HepG2 (cell line): ENCODE data around the gene TOLLIP. TPM values are rescaled to one million over a fixed set of nuclear protein-coding genes. Genes with fewer than 3 reads are reported as not detected.

ENCODE experiments used
- ATAC-seq: fragments of 200-7000 bp; cut with Tn5 transposase; 3 replicates; pipeline ENCODE4 v1.9.1; 2020; ENCODE audit warnings: mild to moderate bottlenecking, moderate library complexity
- BruUV-seq: library from RNA; stranded (reverse); fragments of 400-500 nt; replicated peaks from 2 replicates; lab custom pipeline; 2021; lab: Mats Ljungman, UMichigan
- CTCF ChIA-PET: fragments of 300-600 bp; formaldehyde crosslinking; extraction: SDS; loops from one replicate; lab custom pipeline; 2021; ENCODE audit warnings: low total read pairs, inconsistent platforms, low intra/inter-chr PET ratio; lab: Yijun Ruan, JAX
- POLR2A ChIA-PET: fragments of 350-600 bp; sonication (Branson Sonifier 250); formaldehyde crosslinking; loops from one replicate; lab custom pipeline; 2020; ENCODE audit warnings: antibody characterized with exemption, inconsistent platforms; lab: Yijun Ruan, JAX
- DNase-seq: peaks from one replicate; pipeline ENCODE4 v3.0.0-alpha.2; 2015; ENCODE audit warnings: low spot score
- FAIRE-seq: peaks from 3 replicates; lab custom pipeline; 2011; peaks lifted over from hg19 to GRCh38; lab: Jason Lieb, UNC
- H2AFZ ChIP-seq: one replicate; pipeline ENCODE4 v1.6.1; 2011; ENCODE audit warnings: low read length, inconsistent platforms
- H3K27ac ChIP-seq: fragments of 300-600 bp; 3 replicates; pipeline ENCODE4 v1.8.0; 2011; ENCODE audit warnings: mixed run types, mild to moderate bottlenecking, mixed read lengths, low read length, inconsistent platforms; ENCODE audit not compliant: insufficient read depth; ENCODE audit errors: extremely low read length
- H3K27me3 ChIP-seq, 2 experiments: fragments of 200-600 bp in 1 of 2; 2 replicates in 1 of 2; 3 replicates in 1 of 2; pipeline versions ENCODE4 v1.6.0 to v1.8.0; 2011; ENCODE audit warnings: low read length in 2 of 2, mild to moderate bottlenecking in 2 of 2, moderate library complexity in 2 of 2, inconsistent platforms in 1 of 2; ENCODE audit not compliant: insufficient read depth in 2 of 2, control insufficient read depth in 1 of 2
- H3K36me3 ChIP-seq, 2 experiments: fragments of 200-600 bp in 1 of 2; replicated peaks in 1 of 2; 2 replicates in 1 of 2; 3 replicates in 1 of 2; pipeline versions ENCODE4 v1.5.1 to v1.8.0; 2011; ENCODE audit warnings: low read length in 2 of 2, inconsistent platforms in 1 of 2; ENCODE audit not compliant: insufficient read depth in 2 of 2, control insufficient read depth in 1 of 2
- H3K4me1 ChIP-seq: 2 replicates; pipeline ENCODE4 v1.5.1; 2012; ENCODE audit warnings: low read length, inconsistent platforms; ENCODE audit not compliant: insufficient read depth
- H3K4me2 ChIP-seq: 2 replicates; pipeline ENCODE4 v1.6.0; 2011; ENCODE audit warnings: low read depth, low read length, inconsistent platforms
- H3K4me3 ChIP-seq, 3 experiments: fragments of 200-600 bp in 1 of 3; sonication (generic), shearing (Covaris generic) in 1 of 3; replicated peaks in 1 of 3; 2 replicates each; pipeline ENCODE4 v1.5.1; 2011 to 2016; ENCODE audit warnings: low read length in 3 of 3, inconsistent platforms in 2 of 3, low read depth in 2 of 3, mild to moderate bottlenecking in 2 of 3, control low read depth in 1 of 3, mixed read lengths in 1 of 3; ENCODE audit not compliant: insufficient read depth in 1 of 3
- H3K79me2 ChIP-seq: one replicate; pipeline ENCODE4 v1.6.1; 2011; ENCODE audit warnings: low read length, inconsistent platforms; ENCODE audit not compliant: insufficient read depth
- H3K9ac ChIP-seq: 2 replicates; pipeline ENCODE4 v1.6.0; 2011; ENCODE audit warnings: mild to moderate bottlenecking, low read depth, low read length, inconsistent platforms; ENCODE audit not compliant: insufficient read depth
- H3K9me3 ChIP-seq: 2 replicates; pipeline ENCODE4 v1.5.1; 2012; ENCODE audit warnings: mild to moderate bottlenecking, low read length
- H4K20me1 ChIP-seq: 2 replicates; pipeline ENCODE4 v1.6.0; 2011; ENCODE audit warnings: inconsistent platforms, mild to moderate bottlenecking, low read length, moderate library complexity; ENCODE audit not compliant: insufficient read depth
- FOXC1 ChIP-seq: sonication (generic); formaldehyde crosslinking; IDR thresholded peaks from 2 replicates; pipeline ENCODE4 v1.8.0; 2022; ENCODE audit warnings: mild to moderate bottlenecking, missing genetic modification reagents, borderline replicate concordance
- GATAD1 ChIP-seq: IDR thresholded peaks from 2 replicates; pipeline ENCODE4 v1.6.1; 2016; ENCODE audit warnings: missing genetic modification reagents, missing compliant biosample characterization
- HDAC6 ChIP-seq: fragments of 200-600 bp; sonication (generic); IDR thresholded peaks from 2 replicates; pipeline ENCODE4 v1.7.0; 2017; ENCODE audit warnings: mild to moderate bottlenecking, antibody characterized with exemption, low read length, low read depth
- HNF4A ChIP-seq: sonication (generic); formaldehyde crosslinking; IDR thresholded peaks from 2 replicates; pipeline ENCODE4 v1.4.0; 2020; ENCODE audit warnings: missing genetic modification reagents
- MIER3 ChIP-seq: IDR thresholded peaks from 2 replicates; pipeline ENCODE4 v1.6.1; 2016; ENCODE audit warnings: missing compliant biosample characterization, borderline replicate concordance
- NCOA5 ChIP-seq: sonication (generic); formaldehyde crosslinking; IDR thresholded peaks from 2 replicates; pipeline ENCODE4 v1.4.0; 2020; ENCODE audit warnings: missing genetic modification reagents
- PHF20 ChIP-seq: sonication (generic); formaldehyde crosslinking; IDR thresholded peaks from 2 replicates; pipeline ENCODE4 v1.5.0; 2020; ENCODE audit warnings: mild to moderate bottlenecking, missing genetic modification reagents
- XBP1 ChIP-seq: sonication (generic); formaldehyde crosslinking; IDR thresholded peaks from 2 replicates; pipeline ENCODE4 v1.5.0; 2020; ENCODE audit warnings: missing genetic modification reagents
- ZBTB1 ChIP-seq: sonication (generic); formaldehyde crosslinking; IDR thresholded peaks from 2 replicates; pipeline ENCODE4 v1.4.0; 2020; ENCODE audit warnings: missing genetic modification reagents, borderline replicate concordance
- ZNF251 ChIP-seq: sonication (generic); formaldehyde crosslinking; IDR thresholded peaks from 2 replicates; pipeline ENCODE4 v1.9.0; 2021; ENCODE audit warnings: mild to moderate bottlenecking, missing genetic modification reagents
- ZNF33B ChIP-seq: sonication (generic); formaldehyde crosslinking; IDR thresholded peaks from 2 replicates; pipeline ENCODE4 v1.5.1; 2020; ENCODE audit warnings: mild to moderate bottlenecking, missing genetic modification reagents
- ZNF780A ChIP-seq: sonication (generic); formaldehyde crosslinking; IDR thresholded peaks from 2 replicates; pipeline ENCODE4 v1.8.0; 2022; ENCODE audit warnings: mild to moderate bottlenecking, missing genetic modification reagents, moderate library complexity
- ZNF790 ChIP-seq: sonication (generic); formaldehyde crosslinking; IDR thresholded peaks from 2 replicates; pipeline ENCODE4 v1.8.0; 2022; ENCODE audit warnings: missing genetic modification reagents, mild to moderate bottlenecking, borderline replicate concordance
- ZNF839 ChIP-seq: sonication (generic); formaldehyde crosslinking; IDR thresholded peaks from 2 replicates; pipeline ENCODE4 v1.4.0; 2020; ENCODE audit warnings: missing genetic modification reagents, mild to moderate bottlenecking, borderline replicate concordance
- WGBS: methylation state at CpG from one replicate; pipeline ENCODE4 v1.1.6; 2017; ENCODE audit warnings: low lambda C conversion rate; 5-methylcytosine and 5-hydroxymethylcytosine counted together
- in situ Hi-C: cut with HindIII; loops from 2 replicates; pipeline ENCODE4 v1.10.0; 2017; ENCODE audit warnings: low pct_unique_long_range_greater_than_20kb; ENCODE audit not compliant: extremely low pct_ligation_motif_present
- intact Hi-C: fragments of 100-400 bp; cut with micrococcal nuclease; formaldehyde crosslinking; loops from one replicate; pipeline ENCODE4 v1.10.0; 2022; ENCODE audit not compliant: unreplicated experiment
- polyA plus RNA-seq, 8 experiments: library from polyadenylated mRNA; depleted of rRNA in 3 of 8; stranded (reverse) in 7 of 8; unstranded in 1 of 8; fragments of >200 nt; fragmentation: Illumina TruSeq in 4 of 8; extraction: Trizol in 4 of 8; gene quantifications; 2 replicates each; pipeline versions ENCODE4 v1.2.1 to v1.2.3, GENCODE V29; 2011 to 2016; ENCODE audit warnings: low read depth in 4 of 8, missing spikeins in 1 of 8, mixed read lengths in 1 of 8; ENCODE audit not compliant: insufficient read depth in 1 of 8
- total RNA-seq, 5 experiments: library from RNA; depleted of rRNA; stranded (reverse); fragments of >200 nt; fragmentation: Illumina TruSeq; extraction: Trizol; gene quantifications; 2 replicates each; pipeline ENCODE4 v1.2.3, GENCODE V29; 2016; ENCODE audit warnings: low read depth in 1 of 5
- TF ChIP-seq, protein P1 (sequence below): sonication (generic); formaldehyde crosslinking; conservative IDR thresholded peaks from 2 replicates; pipeline ENCODE4 v1.8.1; 2023; ENCODE audit warnings: missing genetic modification reagents
- TF ChIP-seq, protein P2 (sequence below): sonication (generic); formaldehyde crosslinking; IDR thresholded peaks from 2 replicates; pipeline ENCODE4 v1.9.0; 2021; ENCODE audit warnings: missing genetic modification reagents, borderline replicate concordance

Gene TOLLIP
- total and polyA plus RNA-seq, 2 of the 13 experiments (the other 11 are each of a cell fraction or from before 2014, with no cell fraction given), result 25.9 to 47.5 TPM

- Histone ChIP-seq H2AFZ (no peak overlapping the region), H3K9ac (no peak overlapping the region), H3K27me3 (peaks cover under 1 to 3% of the 10 kb centered on the region in 2 experiments; a peak in 3 of 5 replicates), H3K27ac (no peak overlapping the region), H3K79me2 (no peaks in the 10 kb centered on the region), H3K36me3 (no peaks in the 10 kb centered on the region), H3K4me2 (no peak overlapping the region), H3K4me1 (no peaks in the 10 kb centered on the region), H3K4me3 (no peak overlapping the region), H4K20me1 (no peaks in the 10 kb centered on the region), H3K9me3 (no peaks in the 10 kb centered on the region)
- TF ChIP-seq ZNF790 (CRISPR knock-in tag) (no peak), PHF20 (CRISPR knock-in tag) (no peak), ZNF780A (CRISPR knock-in tag) (no peak), ZBTB1 (CRISPR knock-in tag) (no peak), ZNF839 (CRISPR knock-in tag) (no peak), ZNF33B (CRISPR knock-in tag) (no peak), HNF4A (CRISPR knock-in tag) (no peak), HDAC6 (no peak), XBP1 (CRISPR knock-in tag) (no peak), ZNF251 (CRISPR knock-in tag) (no peak), FOXC1 (CRISPR knock-in tag) (no peak), NCOA5 (CRISPR knock-in tag) (no peak), GATAD1 (CRISPR knock-in tag) (no peak), MIER3 (CRISPR knock-in tag) (no peak)
- TF ChIP-seq, protein P1, sequence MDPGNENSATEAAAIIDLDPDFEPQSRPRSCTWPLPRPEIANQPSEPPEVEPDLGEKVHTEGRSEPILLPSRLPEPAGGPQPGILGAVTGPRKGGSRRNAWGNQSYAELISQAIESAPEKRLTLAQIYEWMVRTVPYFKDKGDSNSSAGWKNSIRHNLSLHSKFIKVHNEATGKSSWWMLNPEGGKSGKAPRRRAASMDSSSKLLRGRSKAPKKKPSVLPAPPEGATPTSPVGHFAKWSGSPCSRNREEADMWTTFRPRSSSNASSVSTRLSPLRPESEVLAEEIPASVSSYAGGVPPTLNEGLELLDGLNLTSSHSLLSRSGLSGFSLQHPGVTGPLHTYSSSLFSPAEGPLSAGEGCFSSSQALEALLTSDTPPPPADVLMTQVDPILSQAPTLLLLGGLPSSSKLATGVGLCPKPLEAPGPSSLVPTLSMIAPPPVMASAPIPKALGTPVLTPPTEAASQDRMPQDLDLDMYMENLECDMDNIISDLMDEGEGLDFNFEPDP (CRISPR knock-in tag), result no peak
- TF ChIP-seq, protein P2, sequence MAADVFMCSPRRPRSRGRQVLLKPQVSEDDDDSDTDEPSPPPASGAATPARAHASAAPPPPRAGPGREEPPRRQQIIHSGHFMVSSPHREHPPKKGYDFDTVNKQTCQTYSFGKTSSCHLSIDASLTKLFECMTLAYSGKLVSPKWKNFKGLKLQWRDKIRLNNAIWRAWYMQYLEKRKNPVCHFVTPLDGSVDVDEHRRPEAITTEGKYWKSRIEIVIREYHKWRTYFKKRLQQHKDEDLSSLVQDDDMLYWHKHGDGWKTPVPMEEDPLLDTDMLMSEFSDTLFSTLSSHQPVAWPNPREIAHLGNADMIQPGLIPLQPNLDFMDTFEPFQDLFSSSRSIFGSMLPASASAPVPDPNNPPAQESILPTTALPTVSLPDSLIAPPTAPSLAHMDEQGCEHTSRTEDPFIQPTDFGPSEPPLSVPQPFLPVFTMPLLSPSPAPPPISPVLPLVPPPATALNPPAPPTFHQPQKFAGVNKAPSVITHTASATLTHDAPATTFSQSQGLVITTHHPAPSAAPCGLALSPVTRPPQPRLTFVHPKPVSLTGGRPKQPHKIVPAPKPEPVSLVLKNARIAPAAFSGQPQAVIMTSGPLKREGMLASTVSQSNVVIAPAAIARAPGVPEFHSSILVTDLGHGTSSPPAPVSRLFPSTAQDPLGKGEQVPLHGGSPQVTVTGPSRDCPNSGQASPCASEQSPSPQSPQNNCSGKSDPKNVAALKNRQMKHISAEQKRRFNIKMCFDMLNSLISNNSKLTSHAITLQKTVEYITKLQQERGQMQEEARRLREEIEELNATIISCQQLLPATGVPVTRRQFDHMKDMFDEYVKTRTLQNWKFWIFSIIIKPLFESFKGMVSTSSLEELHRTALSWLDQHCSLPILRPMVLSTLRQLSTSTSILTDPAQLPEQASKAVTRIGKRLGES (CRISPR knock-in tag), result no peak
- no peak for ATAC-seq
- ChIA-PET POLR2A (no interaction called here), CTCF (no interaction called here)
- intact Hi-C loops (no loop called here), in situ Hi-C loops (no loop called here)
- BruUV-seq, result no TSS peak
- no peak for DNase-seq
- no peak for FAIRE-seq
- 34% methylated on average over 13 of the region's 23 CpGs for whole genome bisulfite sequencing
Measured at GRCh38 chr11:1235306-1235900, 74.0 kb downstream of the TOLLIP start.
